ENCODE results near the gene SLC38A5.

DNA sequence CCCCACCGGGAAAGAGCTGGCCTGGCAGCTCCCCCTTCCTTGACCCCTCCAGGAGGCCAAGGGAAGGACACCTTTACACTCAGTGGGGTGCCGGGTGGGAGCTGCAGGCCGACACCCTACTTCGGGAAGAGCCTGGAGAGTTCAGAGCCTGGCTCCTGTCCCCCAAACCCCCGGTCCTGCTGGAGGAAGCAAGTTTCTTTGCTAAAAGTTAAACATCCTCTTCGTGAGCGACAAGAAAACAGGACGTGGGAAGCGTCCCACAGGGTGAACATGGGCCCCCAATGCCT is 3.6 kb upstream of the SLC38A5 start:
- TF ChIP-seq POLR2AphosphoS5 (IDR thresholded peaks at IDR 0.05; ENCODE audit: low read depth, low read length) (no peak), POLR2A (IDR thresholded peaks at IDR 0.05; ENCODE audit: low read depth, low read length) (no peak), TAF1 (IDR thresholded peaks at IDR 0.05; ENCODE audit: low read depth, low read length) (no peak), PAX5 (IDR thresholded peaks at IDR 0.05; ENCODE audit: insufficient read depth, low read length, severe bottlenecking) (no peak), SPI1 (IDR thresholded peaks at IDR 0.05; ENCODE audit: low read depth, low read length) (no peak)
